SK-MEL-5 (cell line): ENCODE results near the gene SPATA46. TPM values are rescaled to one million over a fixed set of nuclear protein-coding genes. Genes with fewer than 3 reads are reported as not detected.
"Not testable (repeated sequence)": the region's sequence is repeated elsewhere in the genome, so short reads cannot be mapped to it uniquely, and the experiment has no call there.

Source experiments
- DNase-seq: peaks from one replicate; pipeline ENCODE4 v3.0.0-alpha.2; 2016; ENCODE audit warnings: low read depth, low spot score
- in situ Hi-C: cut with HindIII; loops from 2 replicates; pipeline ENCODE4 v1.10.0; 2016; ENCODE audit warnings: low sequenced_read_pairs, high pct_unique_total_duplicates, low pct_unique_long_range_greater_than_20kb
- total RNA-seq: library from RNA; depleted of rRNA; stranded (reverse); fragments of >200 nt; shearing (Covaris generic); gene quantifications from 2 replicates; pipeline ENCODE4 v1.2.3, GENCODE V29; 2014

SPATA46 gene
- total RNA-seq, 1 experiment from 2014 or later, result 0.32 TPM

GRCh38 chr1:162366149-162366548 lies 10.5 kb downstream of the SPATA46 start:
- in situ Hi-C loops, result no loop called here
- no peak for DNase-seq

GRCh38 chr1:162365284-162366020 lies 11.2 kb downstream of the SPATA46 start:
- in situ Hi-C loops, result no loop called here
- no peak for DNase-seq

- in situ Hi-C loops, result no loop called here
- no peak for DNase-seq
These were observed 12.2 kb downstream of the SPATA46 start for GRCh38 chr1:162364498-162364897.

GRCh38 chr1:162363823-162364222 lies 12.8 kb downstream of the SPATA46 start:
- no peak for DNase-seq
- in situ Hi-C loops, result no loop called here

GRCh38 chr1:162361349-162361748 lies 15.3 kb downstream of the SPATA46 start:
- in situ Hi-C loops, result no loop called here
- DNase-seq, result no peak

GRCh38 chr1:162360874-162361260 lies 15.8 kb downstream of the SPATA46 start:
- DNase-seq, result no peak
- in situ Hi-C loops, result no loop called here

- in situ Hi-C loops, result no loop called here
- DNase-seq, result no peak
These were observed 16.3 kb downstream of the SPATA46 start for GRCh38 chr1:162360237-162360873.

GRCh38 chr1:162359523-162360236 lies 17.0 kb downstream of the SPATA46 start:
- DNase-seq, result no peak
- in situ Hi-C loops, result no loop called here

- in situ Hi-C loops, result no loop called here
- no peak for DNase-seq
These were observed 17.7 kb downstream of the SPATA46 start for GRCh38 chr1:162358928-162359327.

- in situ Hi-C loops, result no loop called here
- peak; percentile 57 for DNase-seq
These were observed 18.9 kb downstream of the SPATA46 start for GRCh38 chr1:162357681-162358266.

GRCh38 chr1:162353702-162354101 lies 23.0 kb downstream of the SPATA46 start:
- DNase-seq, result no peak

GRCh38 chr1:162353078-162353477 lies 23.6 kb downstream of the SPATA46 start:
- no peak for DNase-seq
- in situ Hi-C loops, result no loop called here

More at GRCh38 chr1:162353702-162354101, 23.0 kb downstream of the SPATA46 start:
- in situ Hi-C loops, result no loop called here

- in situ Hi-C loops, result not testable (repeated sequence)
These were observed 24.8 kb downstream of the SPATA46 start for GRCh38 chr1:162351874-162352273.

GRCh38 chr1:162351246-162351842 lies 25.3 kb downstream of the SPATA46 start:
- no peak for DNase-seq
- in situ Hi-C loops, result no loop called here

More at GRCh38 chr1:162351874-162352273, 24.8 kb downstream of the SPATA46 start:
- DNase-seq, result not testable (repeated sequence)

- in situ Hi-C loops, result no loop called here
- DNase-seq, result no peak
These were observed 26.9 kb downstream of the SPATA46 start for GRCh38 chr1:162349635-162350330.

- in situ Hi-C loops, result no loop called here
- DNase-seq, result no peak
These were observed 29.4 kb downstream of the SPATA46 start for GRCh38 chr1:162347281-162347680.

GRCh38 chr1:162343470-162343869 lies 33.2 kb downstream of the SPATA46 start:
- in situ Hi-C loops, result no loop called here
- no peak for DNase-seq
